Prostate gland (tissue), 2 donors: Measurements from ENCODE around the gene NHSL2.

Experiments
- POLR2A ChIP-seq: fragments of 450-650 bp; IDR thresholded peaks from one replicate; pipeline ENCODE4 v1.6.1; 2016; ENCODE audit warnings: antibody characterized with exemption, mild to moderate bottlenecking
- POLR2AphosphoS5 ChIP-seq: sonication (generic); formaldehyde crosslinking; IDR thresholded peaks from one replicate; pipeline ENCODE4 v1.6.1; 2017; ENCODE audit warnings: antibody characterized with exemption
- TF ChIP-seq, protein P1 (sequence below), 4 experiments: fragments of 200-600 bp in 2 of 4; fragments of 450-650 bp in 2 of 4; sonication (generic) in 2 of 4; IDR thresholded peaks; 1 replicate in 3 of 4; 2 replicates in 1 of 4; pipeline ENCODE4 v1.5.1; 2016 to 2019; ENCODE audit warnings: antibody characterized with exemption in 4 of 4, mild to moderate bottlenecking in 2 of 4, moderate library complexity in 2 of 4

DNA sequence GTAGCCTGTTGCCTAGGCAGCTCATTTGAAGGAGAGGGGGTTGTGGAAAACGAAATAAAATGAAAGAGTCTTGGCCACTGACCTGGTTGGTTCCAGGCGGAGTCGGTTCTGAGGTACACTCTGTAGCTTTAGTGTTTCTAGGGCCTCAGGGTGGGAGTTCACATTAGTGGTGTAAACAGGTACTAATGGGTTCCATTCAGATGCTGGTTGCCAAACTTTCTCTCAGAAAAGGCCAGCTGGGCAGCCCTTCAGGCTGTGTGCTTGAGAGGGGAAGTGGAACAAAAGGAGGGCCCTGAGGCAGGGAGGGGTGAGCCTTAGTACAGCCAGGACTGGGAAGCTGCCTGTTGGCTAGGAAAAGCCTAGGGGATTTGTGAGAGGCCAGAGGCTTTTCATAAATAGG is 24.8 kb downstream of the NHSL2 start:
- TF ChIP-seq, protein P1, sequence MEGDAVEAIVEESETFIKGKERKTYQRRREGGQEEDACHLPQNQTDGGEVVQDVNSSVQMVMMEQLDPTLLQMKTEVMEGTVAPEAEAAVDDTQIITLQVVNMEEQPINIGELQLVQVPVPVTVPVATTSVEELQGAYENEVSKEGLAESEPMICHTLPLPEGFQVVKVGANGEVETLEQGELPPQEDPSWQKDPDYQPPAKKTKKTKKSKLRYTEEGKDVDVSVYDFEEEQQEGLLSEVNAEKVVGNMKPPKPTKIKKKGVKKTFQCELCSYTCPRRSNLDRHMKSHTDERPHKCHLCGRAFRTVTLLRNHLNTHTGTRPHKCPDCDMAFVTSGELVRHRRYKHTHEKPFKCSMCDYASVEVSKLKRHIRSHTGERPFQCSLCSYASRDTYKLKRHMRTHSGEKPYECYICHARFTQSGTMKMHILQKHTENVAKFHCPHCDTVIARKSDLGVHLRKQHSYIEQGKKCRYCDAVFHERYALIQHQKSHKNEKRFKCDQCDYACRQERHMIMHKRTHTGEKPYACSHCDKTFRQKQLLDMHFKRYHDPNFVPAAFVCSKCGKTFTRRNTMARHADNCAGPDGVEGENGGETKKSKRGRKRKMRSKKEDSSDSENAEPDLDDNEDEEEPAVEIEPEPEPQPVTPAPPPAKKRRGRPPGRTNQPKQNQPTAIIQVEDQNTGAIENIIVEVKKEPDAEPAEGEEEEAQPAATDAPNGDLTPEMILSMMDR (IDR thresholded peaks at IDR 0.05) = no peak
- TF ChIP-seq POLR2AphosphoS5 = no peak
- no peak for TF ChIP-seq POLR2A
